Peyer's patch (tissue), 4 donors: Measurements from ENCODE around the gene SMAD3.

Source experiments
- POLR2A ChIP-seq, 2 donors: fragments of 450-650 bp; IDR thresholded peaks; one replicate each; pipeline ENCODE4 v1.5.1; 2017; ENCODE audit warnings: antibody characterized with exemption in 2 of 2, mild to moderate bottlenecking in 2 of 2, moderate library complexity in 2 of 2
- TF ChIP-seq, protein P1 (sequence below), 6 experiments: fragments of 450-650 bp in 4 of 6; fragments of 200-600 bp in 2 of 6; sonication (generic) in 1 of 6; IDR thresholded peaks; one replicate each; pipeline ENCODE4 v1.5.1; 2017 to 2019; ENCODE audit warnings: antibody characterized with exemption in 6 of 6, mild to moderate bottlenecking in 3 of 6, moderate library complexity in 1 of 6

DNA sequence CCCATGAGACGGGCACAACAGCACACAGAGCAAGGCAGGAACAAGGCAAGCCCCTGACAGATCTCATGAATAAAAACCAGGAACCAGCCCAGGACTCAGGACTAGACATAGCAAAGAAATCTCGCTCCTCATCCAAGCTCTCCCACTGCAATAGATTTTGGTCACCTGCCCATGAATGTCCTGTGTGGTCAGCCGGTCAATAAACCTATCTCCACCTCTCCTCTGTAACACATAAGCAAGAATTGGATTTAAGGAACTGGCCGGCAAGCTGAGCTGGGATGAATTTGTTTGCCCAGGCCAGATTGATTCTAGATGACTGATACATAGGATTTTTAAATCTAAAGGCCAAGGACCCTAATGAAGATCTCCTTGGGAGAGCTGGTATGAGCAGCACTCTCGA lies 46.3 kb upstream of the SMAD3 start:
- TF ChIP-seq, protein P1, sequence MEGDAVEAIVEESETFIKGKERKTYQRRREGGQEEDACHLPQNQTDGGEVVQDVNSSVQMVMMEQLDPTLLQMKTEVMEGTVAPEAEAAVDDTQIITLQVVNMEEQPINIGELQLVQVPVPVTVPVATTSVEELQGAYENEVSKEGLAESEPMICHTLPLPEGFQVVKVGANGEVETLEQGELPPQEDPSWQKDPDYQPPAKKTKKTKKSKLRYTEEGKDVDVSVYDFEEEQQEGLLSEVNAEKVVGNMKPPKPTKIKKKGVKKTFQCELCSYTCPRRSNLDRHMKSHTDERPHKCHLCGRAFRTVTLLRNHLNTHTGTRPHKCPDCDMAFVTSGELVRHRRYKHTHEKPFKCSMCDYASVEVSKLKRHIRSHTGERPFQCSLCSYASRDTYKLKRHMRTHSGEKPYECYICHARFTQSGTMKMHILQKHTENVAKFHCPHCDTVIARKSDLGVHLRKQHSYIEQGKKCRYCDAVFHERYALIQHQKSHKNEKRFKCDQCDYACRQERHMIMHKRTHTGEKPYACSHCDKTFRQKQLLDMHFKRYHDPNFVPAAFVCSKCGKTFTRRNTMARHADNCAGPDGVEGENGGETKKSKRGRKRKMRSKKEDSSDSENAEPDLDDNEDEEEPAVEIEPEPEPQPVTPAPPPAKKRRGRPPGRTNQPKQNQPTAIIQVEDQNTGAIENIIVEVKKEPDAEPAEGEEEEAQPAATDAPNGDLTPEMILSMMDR (IDR thresholded peaks at IDR 0.05): no peak
- no peak for TF ChIP-seq POLR2A (IDR thresholded peaks at IDR 0.05)
